B cell (primary cell): ENCODE data around the gene TSPAN5.

Experiments used
- EZH2 ChIP-seq: IDR thresholded peaks from 2 replicates; pipeline ENCODE4 v1.6.1; 2012; ENCODE audit warnings: borderline replicate concordance, low read depth, mild to moderate bottlenecking, moderate library complexity, low read length; ENCODE audit not compliant: insufficient read depth, poor library complexity, severe bottlenecking
- TF ChIP-seq, protein P1 (sequence below): fragments of 200-600 bp; IDR thresholded peaks from one replicate; pipeline ENCODE4 v1.8.0; 2022; ENCODE audit warnings: antibody characterized with exemption, mild to moderate bottlenecking

DNA sequence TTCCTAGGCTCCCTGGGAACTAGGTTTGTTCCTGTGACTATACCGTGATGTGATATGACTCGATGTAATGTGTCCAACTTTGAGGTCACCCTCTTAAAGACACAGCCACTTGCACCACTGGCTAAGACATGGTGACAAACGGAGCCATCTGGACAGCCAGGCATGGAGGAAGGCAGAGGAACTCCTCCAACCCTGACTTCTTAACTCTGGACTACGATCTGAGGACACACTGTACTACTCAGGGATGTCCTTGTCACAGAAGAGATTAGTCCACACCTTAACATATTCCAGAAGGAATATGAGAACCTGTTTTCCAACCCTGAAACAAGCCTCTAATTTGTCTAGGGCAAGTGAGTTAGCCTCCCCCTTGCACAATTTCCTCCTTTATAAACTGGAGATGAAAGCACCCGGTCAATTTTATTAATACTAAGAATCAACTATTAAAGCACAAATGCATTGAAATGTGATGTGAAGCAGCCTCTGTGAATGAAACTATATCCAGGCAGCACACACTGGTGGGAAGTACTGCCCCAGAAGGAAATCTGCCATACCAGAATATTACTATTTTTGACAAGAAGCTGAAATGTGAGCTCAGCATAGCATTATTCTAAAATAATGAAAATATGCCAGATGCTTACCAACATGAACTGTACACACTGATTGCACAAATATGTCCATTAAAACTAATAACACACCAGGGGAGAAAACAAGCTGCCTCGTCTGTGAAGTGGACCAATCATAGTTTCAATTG lies 47.3 kb downstream of the TSPAN5 start:
- TF ChIP-seq, protein P1, sequence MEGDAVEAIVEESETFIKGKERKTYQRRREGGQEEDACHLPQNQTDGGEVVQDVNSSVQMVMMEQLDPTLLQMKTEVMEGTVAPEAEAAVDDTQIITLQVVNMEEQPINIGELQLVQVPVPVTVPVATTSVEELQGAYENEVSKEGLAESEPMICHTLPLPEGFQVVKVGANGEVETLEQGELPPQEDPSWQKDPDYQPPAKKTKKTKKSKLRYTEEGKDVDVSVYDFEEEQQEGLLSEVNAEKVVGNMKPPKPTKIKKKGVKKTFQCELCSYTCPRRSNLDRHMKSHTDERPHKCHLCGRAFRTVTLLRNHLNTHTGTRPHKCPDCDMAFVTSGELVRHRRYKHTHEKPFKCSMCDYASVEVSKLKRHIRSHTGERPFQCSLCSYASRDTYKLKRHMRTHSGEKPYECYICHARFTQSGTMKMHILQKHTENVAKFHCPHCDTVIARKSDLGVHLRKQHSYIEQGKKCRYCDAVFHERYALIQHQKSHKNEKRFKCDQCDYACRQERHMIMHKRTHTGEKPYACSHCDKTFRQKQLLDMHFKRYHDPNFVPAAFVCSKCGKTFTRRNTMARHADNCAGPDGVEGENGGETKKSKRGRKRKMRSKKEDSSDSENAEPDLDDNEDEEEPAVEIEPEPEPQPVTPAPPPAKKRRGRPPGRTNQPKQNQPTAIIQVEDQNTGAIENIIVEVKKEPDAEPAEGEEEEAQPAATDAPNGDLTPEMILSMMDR: no peak
- TF ChIP-seq EZH2: no peak
